Spinal cord (tissue), 10 donors: ENCODE data around the gene STX1B. TPM values are rescaled to one million over a fixed set of nuclear protein-coding genes. Genes with fewer than 3 reads are reported as not detected.

Experiments
- DNase-seq, 6 donors: peaks; one replicate each; pipeline versions ENCODE4 v3.0.0 to v3.0.0-alpha.2; 2013 to 2015; ENCODE audit warnings: low spot score in 6 of 6, low read depth in 4 of 6
- H3K27ac ChIP-seq: one replicate; pipeline ENCODE4 v1.5.1; 2013; ENCODE audit warnings: low read depth, low read length, control low read depth
- H3K27me3 ChIP-seq: one replicate; pipeline ENCODE4 v1.6.1; 2013; ENCODE audit warnings: low read length; ENCODE audit not compliant: control insufficient read depth, insufficient read depth
- H3K36me3 ChIP-seq: one replicate; pipeline ENCODE4 v1.6.1; 2013; ENCODE audit warnings: low read length; ENCODE audit not compliant: control insufficient read depth, insufficient read depth
- H3K4me1 ChIP-seq: one replicate; pipeline ENCODE4 v1.6.1; 2013; ENCODE audit warnings: low read length; ENCODE audit not compliant: control insufficient read depth, insufficient read depth
- H3K4me3 ChIP-seq: one replicate; pipeline ENCODE4 v1.5.1; 2013; ENCODE audit warnings: low read depth, low read length, control low read depth
- H3K9me3 ChIP-seq: one replicate; pipeline ENCODE4 v1.6.1; 2013; ENCODE audit warnings: low read length; ENCODE audit not compliant: control insufficient read depth, insufficient read depth
- WGBS: methylation state at CpG from one replicate; pipeline ENCODE4 v1.1.5; 2013; ENCODE audit warnings: missing lambda C conversion rate; ENCODE audit not compliant: insufficient coverage; 5-methylcytosine and 5-hydroxymethylcytosine counted together
- polyA plus RNA-seq, 2 donors: library from polyadenylated mRNA; unstranded; fragments of 120-200 nt; gene quantifications; one replicate each; pipeline ENCODE4 v1.2.1, GENCODE V29; 2013; ENCODE audit not compliant: insufficient read length in 2 of 2
- total RNA-seq, 2 donors: library from RNA; depleted of rRNA in 1 of 2; stranded (reverse); fragments of 120-200 nt in 1 of 2; fragments of >200 nt in 1 of 2; gene quantifications; one replicate each; pipeline versions ENCODE4 v1.2.3 to v1.2.4, GENCODE V29; 2013 to 2014
- donor health status: healthy.

The STX1B gene
- total and polyA plus RNA-seq, 4 donors = 16.0 to 130 (median 81.3) TPM

DNA sequence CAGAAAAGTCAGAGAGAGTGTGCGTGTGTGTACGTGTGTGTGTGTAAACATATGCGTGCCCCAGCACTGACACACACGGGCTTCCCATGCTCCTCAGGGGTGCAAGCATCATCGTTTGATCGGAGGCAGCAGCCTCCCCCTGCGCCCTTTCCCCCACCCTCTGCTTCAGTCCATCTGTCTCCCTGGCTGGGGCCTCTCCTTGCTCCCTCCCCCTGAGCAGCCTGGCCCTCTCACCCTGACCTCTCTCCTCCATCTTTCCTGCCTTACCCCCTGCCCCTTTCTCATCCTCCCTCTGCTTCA is 4.4 kb downstream of the STX1B start:
- Histone ChIP-seq H3K4me3 (no peak overlapping the region), H3K27me3 (no peaks in the 10 kb centered on the region)

DNA sequence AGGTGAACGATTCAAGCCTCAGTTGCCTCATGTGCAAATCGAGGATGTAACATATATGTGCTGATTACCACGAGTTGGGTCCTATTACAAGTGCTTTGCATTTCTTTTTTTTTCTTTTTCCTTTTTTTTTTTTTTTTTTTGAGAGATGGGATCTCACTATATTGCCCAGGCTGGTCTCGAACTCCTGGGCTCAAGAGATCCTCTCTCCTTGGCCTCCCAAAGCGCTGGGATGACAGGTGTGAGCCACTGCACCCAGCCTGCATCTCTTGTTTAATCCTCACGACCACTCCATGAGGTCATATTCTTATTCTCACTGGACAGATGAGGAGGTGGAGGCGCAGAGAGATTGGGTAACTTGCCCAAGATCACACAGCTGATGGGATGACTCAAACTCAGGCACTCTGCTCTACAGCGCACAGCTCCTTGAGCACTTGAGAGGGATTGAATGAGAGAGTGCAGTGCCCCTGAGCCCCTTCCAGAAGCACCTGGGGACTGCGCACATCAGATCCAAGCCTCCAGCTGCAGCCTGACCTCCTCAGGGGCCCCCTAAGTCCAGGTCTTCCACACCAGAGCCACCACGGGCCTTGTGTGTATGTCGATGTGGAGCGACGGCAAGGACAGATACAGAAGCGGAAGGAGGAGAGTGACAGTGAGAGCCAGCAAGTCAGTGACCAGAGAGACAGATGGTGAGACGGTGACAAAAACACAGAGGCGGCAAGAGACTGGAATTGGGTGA is 4.9 kb downstream of the STX1B start:
- H3K27me3 ChIP-seq = no peaks in the 10 kb centered on the region
- no peaks in the 10 kb centered on the region for H3K9me3 ChIP-seq
- no peak overlapping the region for H3K4me3 ChIP-seq
- DNase-seq = no peak
- 81% methylated on average over 11 of the region's 16 CpGs for WGBS
- no peak overlapping the region for H3K27ac ChIP-seq
- H3K4me1 ChIP-seq = peaks cover 25% of the 10 kb centered on the region
- peaks cover 45% of the 10 kb centered on the region for H3K36me3 ChIP-seq

More for the DNA sequence above, 4.4 kb downstream of the STX1B start:
- DNase-seq = no peak
- 29% methylated on average over 3 of the region's 7 CpGs for WGBS
- Histone ChIP-seq H3K4me1 (peaks cover 28% of the 10 kb centered on the region), H3K36me3 (peaks cover 40% of the 10 kb centered on the region), H3K9me3 (no peaks in the 10 kb centered on the region), H3K27ac (no peak overlapping the region)

DNA sequence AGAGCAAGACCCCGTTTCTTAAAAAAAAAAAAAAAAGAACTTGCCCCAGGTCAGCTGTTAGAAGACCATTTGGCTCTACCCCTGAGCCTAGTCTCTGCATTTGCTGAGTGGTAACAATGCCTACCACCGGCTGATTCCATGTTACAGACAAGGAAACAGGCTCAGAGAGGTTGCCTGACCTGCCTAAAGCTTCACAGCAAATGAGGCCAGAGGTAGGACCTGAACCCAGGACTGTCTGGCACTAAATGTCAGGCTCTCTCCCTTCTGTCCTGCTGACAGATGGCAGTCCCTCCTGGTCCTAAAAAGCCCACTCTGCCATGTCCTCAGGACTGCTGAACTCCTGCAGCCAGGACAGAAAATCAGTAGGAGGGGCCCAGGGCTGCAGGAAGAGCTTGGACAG is 5.8 kb downstream of the STX1B start:
- H3K36me3 ChIP-seq = peaks cover 50% of the 10 kb centered on the region
- 78% methylated on average over 2 of the region's 2 CpGs for WGBS
- no peak for DNase-seq
- H3K27ac ChIP-seq = no peak overlapping the region
- no peaks in the 10 kb centered on the region for H3K27me3 ChIP-seq
- H3K9me3 ChIP-seq = no peaks in the 10 kb centered on the region
- no peak overlapping the region for H3K4me3 ChIP-seq
- peaks cover 19% of the 10 kb centered on the region for H3K4me1 ChIP-seq

DNA sequence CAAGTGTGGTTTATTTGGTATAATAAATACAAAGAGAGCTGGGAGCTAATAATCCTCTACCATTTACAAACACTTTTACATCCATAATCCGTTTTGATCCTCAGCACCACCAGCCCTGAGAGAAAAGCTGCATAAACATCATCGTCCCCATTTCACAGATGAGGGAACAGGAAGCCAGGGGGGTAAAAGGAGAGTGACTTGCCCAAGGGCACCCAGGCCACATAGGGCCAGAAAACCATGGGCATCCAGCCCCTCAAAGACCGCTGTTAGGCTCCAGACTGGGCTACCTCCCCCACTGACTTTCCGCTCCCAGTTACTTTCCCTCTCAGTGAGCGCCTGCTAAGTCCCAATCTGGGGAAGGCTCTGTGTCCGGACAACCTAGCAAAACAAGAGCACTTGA is 6.7 kb downstream of the STX1B start:
- WGBS = 93% methylated on average over 3 of the region's 6 CpGs
- H3K36me3 ChIP-seq = peaks cover 54% of the 10 kb centered on the region
- H3K4me1 ChIP-seq = peaks cover 11% of the 10 kb centered on the region
- H3K27me3 ChIP-seq = no peaks in the 10 kb centered on the region
- no peak for DNase-seq
- no peaks in the 10 kb centered on the region for H3K9me3 ChIP-seq
- H3K4me3 ChIP-seq = no peak overlapping the region
- no peak overlapping the region for H3K27ac ChIP-seq

DNA sequence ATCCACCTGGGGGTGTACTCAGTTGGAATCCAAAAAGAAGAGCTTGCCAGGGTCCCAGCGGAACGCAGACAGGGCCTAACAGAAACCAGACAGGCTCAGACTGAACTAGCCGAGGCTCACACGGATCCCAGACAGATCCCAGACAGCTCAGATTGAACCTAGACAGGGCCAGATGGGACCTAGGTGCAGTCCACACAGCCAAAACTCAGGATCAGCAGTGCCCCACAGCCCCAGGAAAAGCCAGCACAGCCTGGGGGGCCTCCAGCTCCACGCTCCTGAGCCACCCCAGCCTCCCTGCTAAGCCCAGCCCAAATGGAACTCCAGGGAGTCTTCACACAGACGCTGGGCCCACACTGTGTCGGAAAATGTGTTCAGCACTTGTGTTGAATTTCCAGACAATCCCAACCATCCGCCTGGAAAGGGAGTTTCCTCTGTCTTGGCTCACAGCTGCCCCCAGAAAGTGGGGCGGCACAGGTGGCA is 7.5 kb downstream of the STX1B start:
- H3K4me1 ChIP-seq = peaks cover 11% of the 10 kb centered on the region
- DNase-seq = no peak
- WGBS = 79% methylated on average over 9 of the region's 9 CpGs
- no peaks in the 10 kb centered on the region for H3K27me3 ChIP-seq
- H3K36me3 ChIP-seq = peaks cover 58% of the 10 kb centered on the region
- no peaks in the 10 kb centered on the region for H3K9me3 ChIP-seq
- H3K4me3 ChIP-seq = no peak overlapping the region
- no peak overlapping the region for H3K27ac ChIP-seq

DNA sequence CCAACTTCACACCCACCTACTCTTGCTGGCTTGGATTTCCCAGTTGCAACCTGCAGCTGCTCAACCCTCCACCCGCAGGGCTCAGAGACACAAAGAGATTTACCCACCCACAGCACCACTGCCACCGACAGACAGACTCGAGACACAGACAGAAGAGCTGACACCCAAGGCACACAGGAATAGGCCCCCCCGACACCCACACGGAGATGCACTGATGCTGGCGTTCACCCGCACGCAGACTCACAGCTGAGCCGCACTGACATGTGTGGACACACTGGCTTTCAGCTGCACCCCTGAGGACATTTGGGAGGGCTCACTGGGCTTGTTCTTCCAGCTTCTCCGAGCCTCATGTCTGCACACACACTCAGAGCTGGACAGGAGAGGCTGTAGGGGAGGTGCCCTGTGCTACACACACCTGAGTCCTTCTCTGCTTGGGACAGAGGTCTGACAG is 8.2 kb downstream of the STX1B start:
- H3K36me3 ChIP-seq = peaks cover 63% of the 10 kb centered on the region
- 79% methylated on average over 9 of the region's 10 CpGs for WGBS
- H3K9me3 ChIP-seq = no peaks in the 10 kb centered on the region
- H3K4me1 ChIP-seq = peaks cover 13% of the 10 kb centered on the region
- no peak overlapping the region for H3K27ac ChIP-seq
- no peak overlapping the region for H3K4me3 ChIP-seq
- DNase-seq = no peak
- no peaks in the 10 kb centered on the region for H3K27me3 ChIP-seq

DNA sequence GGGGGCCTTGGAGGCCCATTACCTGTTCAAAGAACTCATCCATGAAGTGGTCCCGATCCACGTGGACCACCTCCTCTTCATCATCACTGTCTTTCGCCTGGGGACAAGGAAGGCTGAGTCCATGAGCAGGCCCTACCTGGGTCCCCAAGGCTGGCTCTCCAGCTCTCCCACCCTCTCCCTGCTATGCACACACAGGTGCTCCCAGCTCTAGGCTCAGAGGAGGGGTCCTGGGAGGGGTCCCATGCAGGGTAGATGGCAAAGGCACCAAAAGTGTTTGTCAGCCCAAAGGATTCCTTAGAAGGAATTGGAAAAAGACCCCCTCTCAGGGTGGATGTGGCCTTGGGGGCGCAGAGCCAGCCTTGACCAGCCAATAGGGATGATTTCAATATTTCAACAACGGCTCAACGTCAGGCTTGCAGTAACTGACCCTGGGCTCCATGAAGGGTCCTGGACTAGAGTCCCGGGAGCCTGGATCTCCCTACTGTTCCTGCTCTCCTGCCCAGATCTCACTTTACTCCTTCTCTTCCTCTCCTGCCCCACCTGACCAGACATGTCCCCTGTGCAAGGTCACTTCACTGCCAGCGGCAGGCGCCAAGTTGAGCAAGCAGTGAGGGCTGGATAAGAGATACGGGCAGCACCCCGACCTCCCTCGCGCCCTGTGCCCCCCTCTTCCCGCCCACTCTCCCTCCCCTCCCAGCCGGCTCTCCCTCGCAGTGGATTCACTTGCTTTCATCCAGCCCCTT is 8.8 kb downstream of the STX1B start:
- Histone ChIP-seq H3K4me3 (no peak overlapping the region), H3K27me3 (no peaks in the 10 kb centered on the region), H3K36me3 (peaks cover 62% of the 10 kb centered on the region), H3K27ac (no peak overlapping the region), H3K4me1 (peaks cover 18% of the 10 kb centered on the region), H3K9me3 (no peaks in the 10 kb centered on the region)
- 68% methylated on average over 16 of the region's 16 CpGs for WGBS
- no peak for DNase-seq

DNA sequence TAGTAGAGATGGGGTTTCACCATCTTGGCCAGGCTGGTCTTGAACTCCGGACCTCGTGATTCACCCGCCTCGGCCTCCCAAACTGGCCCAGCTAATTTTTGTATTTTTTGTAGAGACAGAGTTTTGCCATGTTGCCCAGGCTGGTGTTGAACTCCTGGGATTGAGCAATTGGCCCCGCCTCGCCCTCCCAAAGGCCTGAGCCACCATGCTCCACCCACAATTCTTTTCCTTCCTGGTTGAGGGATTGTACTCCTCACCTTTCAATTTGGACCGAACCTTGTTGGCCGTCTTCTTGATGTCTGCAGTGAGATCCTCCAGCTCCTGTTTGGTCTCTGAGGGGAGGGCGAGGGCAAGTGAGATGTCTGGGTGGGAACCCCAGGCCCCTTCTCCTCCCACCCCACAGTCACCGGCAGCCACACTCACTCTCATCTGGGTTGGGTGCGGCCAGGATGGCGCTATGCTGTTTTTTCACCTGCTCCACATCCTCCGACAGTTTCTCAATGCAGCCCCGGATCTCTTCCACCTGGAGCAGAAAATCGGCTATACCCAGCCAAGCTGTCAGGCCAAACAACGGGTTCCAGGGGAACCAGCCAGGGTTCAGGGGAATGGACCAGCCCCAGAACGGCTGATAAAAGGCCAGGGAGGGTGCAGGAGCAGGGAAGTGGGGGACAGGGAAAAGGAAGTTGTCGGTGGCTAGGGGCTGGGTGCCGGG is 9.6 kb downstream of the STX1B start:
- Histone ChIP-seq H3K4me3 (no peak overlapping the region), H3K4me1 (peaks cover 21% of the 10 kb centered on the region), H3K27me3 (no peaks in the 10 kb centered on the region), H3K27ac (no peak overlapping the region), H3K9me3 (no peaks in the 10 kb centered on the region), H3K36me3 (peaks cover 58% of the 10 kb centered on the region)
- 94% methylated on average over 12 of the region's 19 CpGs for WGBS
- DNase-seq = no peak

DNA sequence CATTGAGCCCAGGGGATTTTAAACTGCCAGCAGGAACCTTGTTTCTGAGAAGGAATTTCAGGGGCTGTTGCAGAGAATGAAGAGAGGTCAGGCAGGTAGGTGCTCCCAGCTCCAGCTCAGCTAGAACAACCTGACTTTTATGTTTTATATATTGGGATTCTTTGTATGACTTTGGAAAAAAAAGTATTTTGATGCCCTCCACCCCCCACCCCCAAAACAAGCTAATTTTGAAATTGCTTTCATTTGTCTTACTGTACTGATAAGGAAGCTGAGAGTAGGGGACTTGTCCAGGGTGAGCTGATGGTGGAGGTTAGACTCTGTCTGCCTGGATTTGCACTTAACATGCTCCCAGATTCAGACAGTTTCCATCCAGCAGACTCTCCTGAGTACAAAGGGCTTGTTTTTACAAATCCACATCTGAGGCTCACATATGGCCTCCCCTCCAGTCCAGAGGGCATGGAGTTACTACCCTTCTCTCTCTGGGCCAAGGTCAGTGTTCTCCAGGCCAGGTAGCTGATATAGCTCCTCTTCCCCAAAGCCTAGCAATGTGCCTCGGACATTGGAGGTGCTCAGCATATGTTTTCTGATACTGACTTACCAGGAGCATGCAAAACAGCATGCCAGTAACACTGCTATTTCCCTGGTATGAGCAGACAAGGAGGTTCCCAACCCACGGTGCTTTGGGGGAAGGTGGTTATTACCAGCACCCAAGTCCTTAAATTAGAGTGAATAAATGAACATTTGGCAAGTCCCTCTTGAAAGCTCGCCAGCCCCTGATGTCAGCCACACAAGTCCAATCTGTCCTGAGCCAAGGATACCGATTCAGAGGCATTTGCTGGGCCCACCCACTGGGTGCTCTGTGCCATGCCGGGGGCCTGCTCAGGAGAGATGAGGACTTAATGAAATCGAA is 11.3 kb downstream of the STX1B start:
- H3K9me3 ChIP-seq = no peaks in the 10 kb centered on the region
- H3K27ac ChIP-seq = no peak overlapping the region
- no peaks in the 10 kb centered on the region for H3K27me3 ChIP-seq
- DNase-seq = no peak
- peaks cover 60% of the 10 kb centered on the region for H3K36me3 ChIP-seq
- 62% methylated on average over 5 of the region's 6 CpGs for WGBS
- H3K4me1 ChIP-seq = peaks cover 21% of the 10 kb centered on the region
- H3K4me3 ChIP-seq = no peak overlapping the region
